ENCODE data around the gene EPS15.

EPS15 gene

GRCh38 chr1:51314974-51315373 is 204.1 kb downstream of the EPS15 start:
- DNase-seq (ENCODE audit: low read depth in 2 of 2) = no peak

GRCh38 chr1:51313961-51314777 is 204.9 kb downstream of the EPS15 start:
- DNase-seq (ENCODE audit: low read depth in 2 of 2) = no peak

- DNase-seq (ENCODE audit: low read depth in 2 of 2) = no peak
Observed at GRCh38 chr1:51313268-51313852, 205.7 kb downstream of the EPS15 start.

GRCh38 chr1:51312718-51313117 is 206.3 kb downstream of the EPS15 start:
- no peak for DNase-seq (ENCODE audit: low read depth in 2 of 2)

- no peak for DNase-seq (ENCODE audit: low read depth in 2 of 2)
Observed at GRCh38 chr1:51311826-51312225, 207.2 kb downstream of the EPS15 start.

- no peak for DNase-seq (ENCODE audit: low read depth in 2 of 2)
Observed at GRCh38 chr1:51310871-51311613, 208.0 kb downstream of the EPS15 start.

GRCh38 chr1:51309291-51309690 is 209.8 kb downstream of the EPS15 start:
- no peak for DNase-seq (ENCODE audit: low read depth in 2 of 2)

- DNase-seq (ENCODE audit: low read depth in 2 of 2) = no peak
Observed at GRCh38 chr1:51308636-51309035, 210.4 kb downstream of the EPS15 start.

- no peak for DNase-seq (ENCODE audit: low read depth in 2 of 2)
Observed at GRCh38 chr1:51306950-51307349, 212.1 kb downstream of the EPS15 start.

GRCh38 chr1:51305371-51305823 is 213.7 kb downstream of the EPS15 start:
- DNase-seq (ENCODE audit: low read depth in 2 of 2) = no peak

GRCh38 chr1:51304360-51304759 is 214.7 kb downstream of the EPS15 start:
- no peak for DNase-seq (ENCODE audit: low read depth in 2 of 2)
